ENCODE data around the gene LRRC28.

The LRRC28 gene

DNA sequence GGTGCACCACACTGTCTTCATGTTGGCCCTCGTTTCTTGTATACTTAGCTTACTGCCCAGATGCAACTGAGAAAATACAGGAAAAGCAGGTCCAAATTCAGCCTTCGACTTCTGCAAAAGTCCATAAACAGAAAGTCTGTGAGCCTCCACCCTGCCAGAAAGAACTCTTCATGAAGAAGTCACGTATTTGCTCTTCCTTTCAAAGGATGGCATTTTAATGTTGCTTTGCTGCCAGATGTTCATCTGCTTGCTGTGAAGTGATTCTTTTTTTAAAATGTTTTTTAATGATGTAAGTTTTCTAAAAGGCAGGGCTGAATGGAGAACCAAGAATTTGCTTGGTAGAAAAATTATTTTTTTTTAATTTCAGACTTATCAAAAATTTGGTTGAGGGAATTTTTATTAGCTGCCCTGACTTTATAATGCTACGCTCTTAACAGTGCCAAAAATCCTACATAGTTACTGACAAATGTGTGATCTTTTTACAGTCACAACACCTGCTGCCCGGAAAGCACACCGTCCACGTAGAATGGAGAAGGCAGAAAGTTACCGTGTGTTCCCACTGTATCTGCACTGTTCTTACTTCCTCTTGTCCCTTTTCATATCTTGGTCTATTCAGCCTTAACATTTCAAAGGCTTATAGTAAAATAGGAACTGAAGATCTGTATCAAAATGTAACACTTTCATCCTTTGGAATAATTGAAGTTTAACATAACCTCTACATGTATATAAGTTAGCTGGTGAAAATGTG lies 136.3 kb downstream of the LRRC28 start:
- Histone ChIP-seq H3K9me3 (ENCODE audit: control insufficient read depth, low read length) (no peaks in the 10 kb centered on the region), H3K4me2 (ENCODE audit: low read length) (no peak overlapping the region), H3K36me3 (ENCODE audit: control insufficient read depth, insufficient read depth, low read length) (no peaks in the 10 kb centered on the region), H3K4me1 (no peaks in the 10 kb centered on the region), H3K79me2 (no peaks in the 10 kb centered on the region), H2AFZ (no peak overlapping the region), H3K27ac (no peak overlapping the region), H3K9ac (no peak overlapping the region), H3K27me3 (ENCODE audit: control insufficient read depth, insufficient read depth, low read length) (no peaks in the 10 kb centered on the region), H3K4me3 (ENCODE audit: low read depth, low read length) (no peak overlapping the region)
- TF ChIP-seq, protein P1, sequence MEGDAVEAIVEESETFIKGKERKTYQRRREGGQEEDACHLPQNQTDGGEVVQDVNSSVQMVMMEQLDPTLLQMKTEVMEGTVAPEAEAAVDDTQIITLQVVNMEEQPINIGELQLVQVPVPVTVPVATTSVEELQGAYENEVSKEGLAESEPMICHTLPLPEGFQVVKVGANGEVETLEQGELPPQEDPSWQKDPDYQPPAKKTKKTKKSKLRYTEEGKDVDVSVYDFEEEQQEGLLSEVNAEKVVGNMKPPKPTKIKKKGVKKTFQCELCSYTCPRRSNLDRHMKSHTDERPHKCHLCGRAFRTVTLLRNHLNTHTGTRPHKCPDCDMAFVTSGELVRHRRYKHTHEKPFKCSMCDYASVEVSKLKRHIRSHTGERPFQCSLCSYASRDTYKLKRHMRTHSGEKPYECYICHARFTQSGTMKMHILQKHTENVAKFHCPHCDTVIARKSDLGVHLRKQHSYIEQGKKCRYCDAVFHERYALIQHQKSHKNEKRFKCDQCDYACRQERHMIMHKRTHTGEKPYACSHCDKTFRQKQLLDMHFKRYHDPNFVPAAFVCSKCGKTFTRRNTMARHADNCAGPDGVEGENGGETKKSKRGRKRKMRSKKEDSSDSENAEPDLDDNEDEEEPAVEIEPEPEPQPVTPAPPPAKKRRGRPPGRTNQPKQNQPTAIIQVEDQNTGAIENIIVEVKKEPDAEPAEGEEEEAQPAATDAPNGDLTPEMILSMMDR (IDR thresholded peaks at IDR 0.05): no peak

DNA sequence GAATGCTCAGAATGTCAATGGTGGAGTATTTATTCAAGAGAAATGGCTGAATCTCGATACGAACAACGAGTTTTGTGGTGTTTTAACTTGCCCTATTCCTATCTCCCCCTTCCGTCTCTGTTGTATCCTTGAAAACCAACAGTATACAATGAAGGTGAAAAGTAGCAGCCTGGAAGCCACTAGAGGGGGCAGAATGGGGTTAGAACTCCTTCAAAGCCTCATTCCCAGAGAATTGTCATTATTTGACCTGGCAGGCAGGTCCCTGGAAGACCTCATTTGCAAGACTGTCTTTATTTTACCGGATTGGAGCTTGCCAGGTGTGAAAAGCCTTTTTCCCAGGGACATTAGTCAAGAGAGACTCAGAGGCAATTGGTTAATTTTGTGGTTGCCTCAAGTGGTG lies 139.4 kb downstream of the LRRC28 start:
- H3K4me3 ChIP-seq (ENCODE audit: low read depth, low read length): no peak overlapping the region
- no peaks in the 10 kb centered on the region for H3K4me1 ChIP-seq
- no peaks in the 10 kb centered on the region for H3K36me3 ChIP-seq (ENCODE audit: control insufficient read depth, insufficient read depth, low read length)
- H3K9ac ChIP-seq: no peak overlapping the region
- no peak overlapping the region for H3K4me2 ChIP-seq (ENCODE audit: low read length)
- no peaks in the 10 kb centered on the region for H3K9me3 ChIP-seq (ENCODE audit: control insufficient read depth, low read length)
- no peaks in the 10 kb centered on the region for H3K79me2 ChIP-seq
- TF ChIP-seq, protein P1 (IDR thresholded peaks at IDR 0.05): no peak
- no peaks in the 10 kb centered on the region for H3K27me3 ChIP-seq (ENCODE audit: control insufficient read depth, insufficient read depth, low read length)
- H2AFZ ChIP-seq: no peak overlapping the region
- no peak overlapping the region for H3K27ac ChIP-seq

DNA sequence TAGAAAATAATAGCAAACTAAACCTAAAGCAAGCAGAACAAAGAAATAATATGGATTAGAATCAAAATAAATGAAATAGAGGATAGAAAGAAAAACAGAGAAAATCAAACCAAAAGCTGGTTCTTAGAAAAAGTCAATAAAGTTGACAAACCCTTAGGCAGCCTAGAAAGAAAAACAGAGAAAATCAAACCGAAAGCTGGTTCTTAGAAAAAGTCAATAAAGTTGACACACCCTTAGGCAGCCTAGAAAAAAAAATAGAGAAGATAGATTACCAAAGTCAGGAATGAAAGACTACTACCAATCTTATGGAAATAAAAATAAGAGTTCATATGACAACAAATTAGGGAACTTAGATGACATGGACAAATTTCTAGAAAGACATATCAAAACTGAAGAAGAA lies 142.4 kb downstream of the LRRC28 start:
- H3K9me3 ChIP-seq (ENCODE audit: control insufficient read depth, low read length): no peaks in the 10 kb centered on the region
- no peaks in the 10 kb centered on the region for H3K27me3 ChIP-seq (ENCODE audit: control insufficient read depth, insufficient read depth, low read length)
- no peaks in the 10 kb centered on the region for H3K36me3 ChIP-seq (ENCODE audit: control insufficient read depth, insufficient read depth, low read length)
- H3K4me1 ChIP-seq: no peaks in the 10 kb centered on the region
- no peak overlapping the region for H3K27ac ChIP-seq
- TF ChIP-seq, protein P1 (IDR thresholded peaks at IDR 0.05): no peak
- no peak overlapping the region for H3K9ac ChIP-seq
- H3K79me2 ChIP-seq: no peaks in the 10 kb centered on the region
- no peak overlapping the region for H3K4me2 ChIP-seq (ENCODE audit: low read length)
- H2AFZ ChIP-seq: no peak overlapping the region
- no peak overlapping the region for H3K4me3 ChIP-seq (ENCODE audit: low read depth, low read length)

DNA sequence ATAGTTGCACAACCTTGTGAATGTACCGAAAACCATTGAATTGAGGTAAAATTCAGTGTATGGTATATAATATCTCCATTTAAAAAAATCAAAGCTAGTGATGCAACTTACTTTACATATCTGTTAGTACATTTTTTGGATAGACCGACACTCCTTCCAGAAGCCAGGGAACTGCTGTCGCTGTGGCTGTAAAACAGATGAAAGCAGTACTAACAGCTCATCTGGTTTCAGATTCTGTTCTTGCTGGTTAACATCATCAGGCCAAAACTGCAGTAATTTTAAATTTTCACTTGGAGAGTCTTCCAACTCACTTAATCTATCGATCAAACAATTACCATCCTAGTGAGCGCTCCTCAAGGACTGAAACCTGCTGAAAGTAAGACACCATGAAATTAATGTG lies 145.1 kb downstream of the LRRC28 start:
- Histone ChIP-seq H3K4me3 (ENCODE audit: low read depth, low read length) (no peak overlapping the region), H3K9me3 (ENCODE audit: control insufficient read depth, low read length) (no peaks in the 10 kb centered on the region), H3K9ac (no peak overlapping the region), H3K79me2 (no peaks in the 10 kb centered on the region), H3K36me3 (ENCODE audit: control insufficient read depth, insufficient read depth, low read length) (no peaks in the 10 kb centered on the region), H3K27ac (no peak overlapping the region), H3K4me2 (ENCODE audit: low read length) (no peak overlapping the region), H2AFZ (no peak overlapping the region), H3K4me1 (no peaks in the 10 kb centered on the region), H3K27me3 (ENCODE audit: control insufficient read depth, insufficient read depth, low read length) (no peaks in the 10 kb centered on the region)
- TF ChIP-seq, protein P1 (IDR thresholded peaks at IDR 0.05): no peak

DNA sequence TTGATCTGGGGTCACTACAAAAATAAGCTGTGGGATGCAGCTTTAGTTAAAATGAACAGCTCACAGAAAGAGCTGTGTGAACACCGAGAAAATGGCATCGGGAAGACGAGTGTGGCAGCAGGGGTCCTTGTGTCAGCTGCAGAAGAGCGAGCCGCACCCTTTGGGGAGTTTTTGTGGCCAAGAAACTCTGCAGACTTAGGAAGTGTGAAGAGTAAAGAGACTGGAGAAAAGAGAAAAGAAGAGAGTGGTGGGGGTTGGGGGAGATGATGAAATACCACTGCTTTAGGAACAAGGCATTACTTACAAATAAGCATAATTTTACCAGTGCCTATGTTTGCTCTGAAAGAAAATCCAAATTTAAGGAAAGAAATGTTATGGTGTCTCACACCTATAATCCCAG lies 147.8 kb downstream of the LRRC28 start:
- Histone ChIP-seq H3K79me2 (no peaks in the 10 kb centered on the region), H3K4me2 (ENCODE audit: low read length) (no peak overlapping the region), H3K4me3 (ENCODE audit: low read depth, low read length) (no peak overlapping the region), H3K9ac (no peak overlapping the region), H3K9me3 (ENCODE audit: control insufficient read depth, low read length) (no peaks in the 10 kb centered on the region), H2AFZ (no peak overlapping the region), H3K36me3 (ENCODE audit: control insufficient read depth, insufficient read depth, low read length) (no peaks in the 10 kb centered on the region), H3K4me1 (no peaks in the 10 kb centered on the region), H3K27me3 (ENCODE audit: control insufficient read depth, insufficient read depth, low read length) (no peaks in the 10 kb centered on the region), H3K27ac (no peak overlapping the region)
- TF ChIP-seq, protein P1 (IDR thresholded peaks at IDR 0.05): no peak

Data from parathyroid adenoma (tissue), 2 donors.